Activated T-helper 1 cell treated with Interleukin-2 at 50 U/mL for 16 hours (primary cell): ENCODE data around the gene EPPIN.
"Not testable (repeated sequence)": the region's sequence is repeated elsewhere in the genome, so short reads cannot be mapped to it uniquely, and the experiment has no call there.

ENCODE experiments used
- DNase-seq: peaks from one replicate; pipeline ENCODE4 v3.0.0-alpha.2; 2020; ENCODE audit warnings: low read depth

The EPPIN gene

DNA sequence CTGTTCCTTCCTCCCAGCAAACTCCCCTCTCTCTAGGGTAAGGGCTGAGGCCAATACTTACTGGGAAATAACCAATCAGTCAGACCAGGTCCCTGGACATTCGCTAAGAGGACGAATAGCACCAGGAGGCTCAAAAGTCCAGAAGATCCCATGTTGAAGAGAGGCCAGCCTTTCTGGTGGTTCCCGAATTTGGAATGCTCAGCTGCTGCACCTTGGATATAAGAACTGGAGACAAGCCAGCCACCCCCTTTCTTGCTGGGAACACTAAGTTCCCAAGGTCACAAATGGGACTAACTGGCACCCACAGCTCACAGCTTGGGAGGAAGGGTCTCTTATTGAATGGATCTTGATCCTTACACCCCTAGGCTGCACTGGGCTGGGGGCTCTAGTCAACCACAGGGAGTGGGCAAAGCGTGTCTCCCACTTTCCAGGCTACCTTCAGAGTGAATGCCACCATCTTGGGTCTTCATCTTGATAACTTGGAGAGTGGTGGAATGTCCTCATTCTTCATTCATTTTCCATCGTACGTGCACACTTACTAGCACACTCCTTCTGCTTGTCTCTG lies at the start of gene EPPIN:
EPPIN (minus strand) TSS at position 196 of the 565 bp plus-strand sequence; CDS start at position 152, 44 bp downstream.
- no peak for DNase-seq

DNA sequence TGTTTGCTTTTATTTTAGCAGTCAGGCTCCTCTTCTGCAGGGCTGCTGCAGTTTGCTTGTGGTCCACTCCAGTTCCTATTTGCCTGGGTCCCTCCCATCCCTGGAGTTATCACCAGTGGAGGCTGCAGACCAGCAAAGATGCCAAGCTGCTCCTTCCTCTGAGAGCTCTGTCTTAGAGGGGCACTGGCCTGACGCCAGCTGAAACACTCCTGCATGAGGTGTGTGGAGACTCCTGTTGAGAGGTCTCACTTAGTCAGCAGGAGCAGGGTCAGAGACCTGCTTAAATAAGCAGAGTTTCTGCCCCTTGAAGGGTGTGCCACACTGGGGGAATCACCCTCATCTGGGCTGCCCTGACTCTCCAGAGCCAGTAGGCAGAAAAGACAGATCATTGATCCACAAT lies 48.0 kb upstream of the EPPIN start:
- no peak for DNase-seq

DNA sequence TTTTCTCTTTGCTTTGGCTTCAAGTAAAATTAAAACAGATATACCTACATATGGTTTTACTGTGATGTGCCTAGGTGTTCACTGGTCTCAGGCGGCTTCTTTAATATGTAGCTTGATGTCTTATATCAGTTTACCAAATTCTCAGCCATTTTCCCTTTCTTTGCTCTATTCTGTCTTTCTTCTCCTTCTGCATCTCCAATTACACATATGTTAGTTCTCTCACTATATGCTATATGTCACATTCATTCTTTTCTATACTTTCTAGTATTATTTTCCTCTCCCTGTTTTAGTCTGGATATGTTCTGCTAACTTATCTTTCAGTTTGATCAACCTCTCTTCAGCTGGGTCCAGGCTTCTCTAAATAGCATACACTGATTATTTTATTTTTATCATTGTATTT lies 46.3 kb upstream of the EPPIN start:
- DNase-seq, result no peak

DNA sequence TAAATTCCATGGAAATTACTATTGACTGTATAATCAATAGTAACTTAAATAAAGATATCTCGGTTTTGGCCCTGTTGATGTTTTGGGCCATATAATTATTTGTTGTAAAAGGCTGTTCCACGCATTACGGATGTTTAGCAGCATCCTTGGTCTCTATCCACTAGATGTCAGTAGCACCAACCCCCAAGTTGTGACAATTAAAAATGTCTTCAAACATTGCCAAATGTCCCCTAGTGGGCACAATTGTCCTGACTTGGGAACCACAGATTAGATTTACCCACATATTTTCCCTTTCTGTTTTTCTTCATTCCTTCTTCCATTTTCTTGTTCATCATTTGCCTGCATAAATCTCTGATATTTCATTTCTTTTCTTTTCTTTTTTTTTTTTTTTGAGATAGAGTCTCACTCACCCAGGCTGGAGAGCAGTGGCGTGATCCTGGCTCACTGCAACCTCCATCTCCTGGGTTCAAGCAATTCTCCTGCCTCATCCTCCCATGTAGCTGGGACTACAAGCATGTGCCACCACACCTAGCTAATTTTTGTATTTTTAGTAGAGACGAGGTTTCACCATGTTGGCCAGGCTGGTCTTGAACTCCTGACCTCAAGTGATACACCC lies 45.5 kb upstream of the EPPIN start:
- DNase-seq, result no peak

DNA sequence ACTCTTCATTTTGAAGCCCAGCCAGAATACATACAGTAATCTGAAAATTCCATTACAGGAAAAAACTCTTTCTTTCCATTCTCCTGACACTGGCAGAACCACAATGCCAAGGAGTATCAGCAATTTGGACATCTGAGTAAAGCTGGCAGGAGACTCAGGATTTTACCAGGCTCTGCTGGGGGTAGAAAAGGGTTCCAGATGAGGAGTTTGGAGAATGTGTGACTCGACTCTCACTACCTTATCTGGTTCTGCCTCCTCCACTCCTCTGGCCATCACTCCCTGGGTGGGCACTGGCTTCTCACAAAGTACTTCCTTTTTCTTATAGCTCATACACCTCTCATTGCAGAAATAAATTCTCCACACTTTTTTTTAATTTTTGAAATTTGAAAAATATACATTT lies 42.5 kb upstream of the EPPIN start:
- DNase-seq, result no peak

DNA sequence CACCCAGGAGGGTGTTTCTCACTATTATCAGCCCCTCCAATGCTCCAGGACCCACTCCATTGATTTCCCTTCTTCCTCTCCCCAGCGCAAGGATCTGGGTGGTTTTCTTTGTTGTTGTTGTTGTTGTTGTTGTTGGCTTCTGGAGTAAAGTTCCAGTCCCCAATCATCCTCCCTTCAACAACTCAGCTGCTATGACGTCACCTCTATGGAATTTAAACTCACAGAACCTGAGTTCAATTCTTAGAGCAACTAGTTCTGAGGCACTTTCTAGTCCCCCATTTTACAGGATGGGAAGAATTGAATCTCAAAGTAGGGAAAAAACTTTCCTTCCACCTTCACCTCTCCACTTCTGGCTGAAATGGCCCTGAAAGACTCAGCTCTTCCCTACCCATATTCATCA lies 41.6 kb upstream of the EPPIN start:
- DNase-seq, result no peak

DNA sequence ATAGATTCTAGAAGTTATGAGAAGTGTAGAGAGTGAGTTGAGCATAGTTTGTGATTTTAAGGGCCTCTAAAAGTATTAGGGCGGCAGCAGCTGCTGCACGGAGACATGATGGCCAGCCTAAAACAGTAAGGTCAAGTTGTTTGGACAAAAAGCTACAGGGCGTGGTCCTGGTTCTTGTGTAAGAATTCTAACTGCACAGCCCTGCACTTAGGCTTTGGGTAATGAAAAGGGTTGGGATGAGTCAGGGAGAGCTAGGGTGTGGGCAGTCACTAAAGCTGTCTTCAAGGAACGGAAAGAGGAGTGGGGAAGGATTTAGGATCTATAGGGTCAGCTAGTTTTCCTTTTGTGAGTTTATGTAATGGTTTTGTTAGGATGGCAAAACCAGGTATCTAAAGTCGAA lies 38.8 kb upstream of the EPPIN start:
- DNase-seq, result not testable (repeated sequence)

DNA sequence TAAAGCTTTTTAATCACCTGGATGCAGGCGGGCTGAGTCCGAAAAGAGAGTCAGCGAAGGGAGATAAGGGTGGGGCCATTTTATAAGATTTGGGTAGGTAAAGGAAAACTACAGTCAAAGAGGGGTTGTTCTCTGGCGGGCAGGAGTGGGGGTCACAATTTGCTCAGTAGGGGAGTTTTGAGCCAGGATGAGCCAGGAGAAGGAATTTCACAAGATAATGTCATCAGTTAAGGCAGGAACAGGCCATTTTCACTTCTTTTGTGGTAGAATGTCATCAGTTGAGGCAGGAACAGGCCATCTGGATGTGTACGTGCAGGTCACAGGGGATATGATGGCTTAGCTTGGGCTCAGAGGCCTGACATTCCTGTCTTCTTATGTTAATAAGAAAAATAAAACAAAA lies 37.1 kb upstream of the EPPIN start:
- not testable (repeated sequence) for DNase-seq

DNA sequence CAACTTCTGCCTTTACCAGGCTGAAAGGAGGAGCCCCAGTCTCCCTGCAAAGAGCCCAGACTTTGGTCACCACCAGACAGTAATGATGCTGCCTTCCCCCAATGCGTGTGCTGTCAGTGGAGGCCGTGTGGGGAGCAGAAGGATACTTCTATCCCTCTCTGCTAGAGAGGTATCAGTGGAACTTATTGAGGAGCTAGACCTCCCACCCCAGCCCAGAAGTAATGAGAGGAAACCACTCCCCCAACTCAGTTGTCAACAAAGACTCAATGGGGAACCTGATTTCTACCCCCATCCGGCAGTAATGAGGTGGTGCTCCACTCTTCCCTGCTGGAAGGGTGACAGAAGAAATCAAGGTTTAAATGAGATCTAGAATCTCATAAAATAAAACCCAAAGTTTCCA lies 36.3 kb upstream of the EPPIN start:
- DNase-seq, result no peak

DNA sequence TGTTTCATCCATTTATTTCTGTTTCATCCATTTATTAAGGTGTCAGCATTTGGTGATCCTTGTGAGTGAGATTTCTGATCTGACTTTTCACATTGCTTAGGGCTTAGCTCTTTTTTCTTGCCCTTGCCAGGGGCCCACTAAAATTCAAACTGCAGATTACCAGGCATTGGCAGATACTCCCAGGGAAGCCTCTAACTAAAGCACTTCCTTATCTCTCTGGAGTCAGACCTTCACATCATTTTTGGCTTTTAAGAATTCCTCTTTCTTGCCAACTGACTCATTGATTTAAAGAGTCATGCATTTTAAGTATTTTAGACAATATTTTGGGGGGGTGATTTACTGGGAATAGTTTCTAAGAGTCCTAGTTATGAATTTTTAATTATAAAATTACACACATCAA lies 34.5 kb upstream of the EPPIN start:
- no peak for DNase-seq

DNA sequence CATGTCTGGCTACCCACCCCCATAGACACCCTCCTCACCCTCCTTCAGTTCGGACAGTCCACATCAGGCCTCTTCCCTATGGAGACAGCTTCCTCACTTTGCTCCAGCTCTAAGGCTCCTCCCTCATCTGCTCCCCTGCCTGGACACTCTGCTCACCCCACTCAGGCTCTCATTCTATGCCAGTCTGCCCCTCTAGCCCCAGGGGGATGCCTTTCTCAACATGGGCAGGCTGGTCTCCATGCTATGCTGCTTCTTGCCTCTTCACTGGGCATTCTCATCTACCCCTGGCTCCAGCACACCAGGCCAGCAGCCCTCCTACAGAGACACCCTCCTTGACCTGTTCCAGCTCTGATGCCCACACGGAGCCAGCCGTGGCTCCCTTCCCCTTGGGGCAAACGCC lies 32.0 kb upstream of the EPPIN start, which contains the start of gene WFDC8:
WFDC8 (minus strand) TSS at position 101 of the 400 bp plus-strand sequence; CDS start at position 64, 37 bp downstream.
- DNase-seq, result no peak

DNA sequence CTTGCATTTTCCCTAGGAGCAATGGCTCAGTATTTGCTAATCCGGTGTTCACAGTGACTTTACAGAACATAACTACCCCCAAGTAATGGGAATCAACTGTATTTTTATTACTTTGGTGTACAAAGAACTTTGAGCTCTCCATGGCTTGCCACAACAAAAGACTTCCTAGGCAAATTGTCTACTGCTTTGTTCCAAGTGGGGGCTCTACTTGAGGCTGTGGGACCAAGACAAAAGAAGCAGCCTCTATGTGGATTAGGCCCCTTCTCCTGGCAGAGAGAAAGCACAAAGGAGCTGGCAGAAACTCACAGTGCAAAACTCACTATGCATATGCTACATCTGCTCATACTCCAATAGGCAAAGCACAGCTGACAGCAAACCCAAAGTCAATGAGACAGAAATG lies 31.0 kb upstream of the EPPIN start:
- DNase-seq, result no peak

DNA sequence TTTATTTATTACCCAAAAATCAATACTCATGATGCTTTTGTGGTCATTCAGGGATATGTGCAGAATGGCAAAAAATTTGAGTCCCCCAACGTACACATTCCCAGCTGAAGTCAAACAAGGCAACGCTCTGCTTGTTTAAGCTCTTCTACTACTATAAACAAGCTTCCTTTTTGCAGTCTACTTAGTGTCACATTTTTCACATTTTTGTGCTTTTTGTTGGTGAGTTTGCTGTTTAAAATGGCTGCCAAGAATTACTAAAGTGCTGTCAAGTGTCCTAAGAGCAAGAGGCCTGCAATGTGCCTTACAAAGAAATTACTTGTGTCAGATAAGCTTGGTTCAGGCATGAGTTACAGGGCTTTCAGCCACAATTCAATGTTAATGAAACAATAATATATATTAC lies 29.8 kb upstream of the EPPIN start:
- DNase-seq, result no peak

DNA sequence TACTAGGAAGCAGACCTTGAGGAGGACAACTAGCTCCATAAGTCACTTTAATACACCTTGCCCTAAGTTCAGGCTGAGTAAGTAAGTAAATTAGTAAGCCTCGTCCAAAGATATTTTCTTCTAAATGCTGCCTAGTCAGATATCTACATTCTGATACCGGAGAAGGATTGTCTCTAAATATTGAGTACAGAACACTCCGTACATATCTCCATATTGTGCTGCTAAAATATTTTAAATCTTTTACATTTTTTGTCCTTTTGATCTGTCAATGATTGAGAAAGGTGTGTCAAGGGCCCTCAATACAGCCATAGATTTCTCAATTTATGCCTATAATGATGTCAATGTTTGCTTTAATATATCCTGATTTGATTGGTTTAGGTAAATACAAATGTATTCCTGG lies 28.7 kb upstream of the EPPIN start:
- DNase-seq, result no peak

DNA sequence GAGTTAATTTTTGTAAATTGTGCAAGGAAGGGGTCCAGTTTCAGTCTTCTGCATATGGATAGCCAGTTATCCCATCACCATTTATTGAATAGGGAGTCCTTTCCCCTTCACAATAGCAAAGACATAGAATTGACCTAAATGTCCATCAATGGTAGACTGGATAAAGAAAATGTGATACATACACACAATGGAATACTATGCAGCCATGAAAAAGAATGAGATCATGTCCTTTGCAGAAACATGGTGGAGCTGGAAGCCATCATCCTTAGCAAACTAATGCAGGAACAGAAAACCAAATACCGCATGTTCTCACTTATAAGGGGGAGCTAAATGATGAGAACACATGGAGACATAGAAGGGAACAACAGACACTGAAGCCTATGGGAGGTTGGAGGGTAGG lies 22.4 kb upstream of the EPPIN start:
- not testable (repeated sequence) for DNase-seq

DNA sequence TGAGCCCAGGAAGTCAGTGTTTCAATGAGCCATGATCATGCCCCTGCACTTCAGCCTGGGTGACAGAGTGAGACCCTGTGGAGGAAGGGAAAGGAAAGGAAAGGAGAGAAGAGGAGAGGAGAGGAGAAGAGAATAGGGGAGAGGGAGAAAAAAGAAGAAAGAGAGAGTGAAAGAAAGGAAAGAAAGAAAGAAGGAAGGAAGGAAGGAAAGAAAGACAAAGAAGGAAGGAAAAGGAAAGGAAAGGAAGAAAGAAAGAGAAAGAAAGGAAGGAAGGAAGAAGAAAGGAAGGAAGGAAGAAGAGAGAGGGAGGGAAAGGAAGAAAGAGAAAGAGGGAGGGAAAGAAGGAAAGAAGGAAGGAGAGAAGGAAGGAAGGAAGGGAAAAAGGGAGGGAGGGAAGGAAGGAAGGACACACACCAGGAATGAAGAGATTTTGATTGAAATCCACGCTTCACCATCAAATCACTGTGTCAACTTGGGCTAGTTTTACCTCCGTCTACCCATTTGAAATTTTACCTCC lies 17.6 kb upstream of the EPPIN start:
- DNase-seq, result no peak

DNA sequence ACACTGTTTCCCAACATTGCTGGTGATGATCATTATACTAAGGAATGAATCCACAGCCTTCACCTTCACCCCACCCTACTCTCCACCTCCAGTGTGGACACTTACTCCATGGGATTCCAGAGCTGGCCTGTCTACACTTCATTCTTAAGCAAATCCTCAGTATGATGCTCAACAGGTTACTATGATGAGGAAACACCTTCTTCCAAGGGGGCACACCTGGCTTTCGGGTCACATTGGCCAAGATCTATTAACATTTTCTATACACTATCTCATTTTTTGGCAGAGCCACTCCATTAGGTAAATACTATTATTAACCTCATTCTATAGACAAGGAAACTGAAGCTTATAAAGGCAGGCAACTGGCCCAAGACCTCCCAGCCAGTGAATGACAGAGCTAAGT lies 8.0 kb upstream of the EPPIN start:
- DNase-seq, result no peak

DNA sequence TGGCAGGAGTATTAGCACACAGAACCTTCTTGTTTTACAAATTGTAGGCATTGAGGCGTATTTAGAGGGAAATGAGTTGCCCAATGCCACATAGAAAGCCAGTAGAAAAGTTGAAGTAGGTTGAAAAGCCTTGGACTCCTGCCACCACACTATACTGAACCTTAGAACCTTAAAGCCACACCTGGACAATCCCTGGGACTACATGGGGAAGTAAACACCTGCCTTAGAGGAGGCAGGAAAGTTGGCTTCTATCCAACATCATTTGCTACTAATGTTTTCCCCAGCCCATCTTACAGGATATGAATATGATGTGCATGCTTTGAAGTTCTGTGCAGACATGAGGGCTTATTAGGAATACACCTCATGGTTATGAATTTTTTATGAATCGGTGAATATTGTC lies 5.3 kb upstream of the EPPIN start:
- no peak for DNase-seq

DNA sequence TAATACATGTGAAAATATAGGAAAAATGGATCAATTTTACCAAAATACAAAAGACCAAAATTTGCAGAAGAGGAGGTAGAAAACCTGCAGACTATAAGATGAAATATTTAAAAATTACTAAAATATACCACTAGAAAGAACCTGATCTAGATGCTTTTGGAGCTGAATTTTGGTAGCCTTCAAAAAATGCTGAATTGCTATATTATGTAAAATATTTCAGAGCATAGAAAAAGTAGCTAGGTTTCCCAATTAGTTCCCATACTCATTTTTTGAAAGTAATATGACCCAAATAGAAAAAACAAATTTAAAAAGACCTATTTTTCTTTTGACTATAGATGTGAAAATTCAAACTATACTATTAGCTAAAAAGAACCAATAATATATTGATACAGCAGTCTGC lies 3.6 kb upstream of the EPPIN start:
- no peak for DNase-seq

DNA sequence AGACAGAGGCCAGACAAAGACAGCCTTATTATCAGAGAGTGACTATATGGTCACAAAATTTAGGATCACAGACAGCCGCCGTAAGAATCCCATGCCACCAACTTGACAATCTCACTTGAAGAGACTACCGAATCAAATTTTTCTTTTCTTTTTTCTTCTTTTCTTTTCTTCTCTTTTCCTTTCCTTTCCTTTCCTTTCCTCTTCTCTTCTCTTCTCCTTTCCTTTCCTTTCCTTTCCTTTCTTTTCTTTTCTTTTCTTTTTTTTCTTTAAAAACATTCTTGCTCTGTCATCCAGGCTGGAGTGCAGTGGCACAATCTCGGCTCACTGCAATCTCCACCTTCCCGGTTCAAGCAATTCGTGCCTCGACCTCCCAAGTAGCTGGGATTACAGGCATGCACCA lies 1.2 kb upstream of the EPPIN start:
- no peak for DNase-seq

DNA sequence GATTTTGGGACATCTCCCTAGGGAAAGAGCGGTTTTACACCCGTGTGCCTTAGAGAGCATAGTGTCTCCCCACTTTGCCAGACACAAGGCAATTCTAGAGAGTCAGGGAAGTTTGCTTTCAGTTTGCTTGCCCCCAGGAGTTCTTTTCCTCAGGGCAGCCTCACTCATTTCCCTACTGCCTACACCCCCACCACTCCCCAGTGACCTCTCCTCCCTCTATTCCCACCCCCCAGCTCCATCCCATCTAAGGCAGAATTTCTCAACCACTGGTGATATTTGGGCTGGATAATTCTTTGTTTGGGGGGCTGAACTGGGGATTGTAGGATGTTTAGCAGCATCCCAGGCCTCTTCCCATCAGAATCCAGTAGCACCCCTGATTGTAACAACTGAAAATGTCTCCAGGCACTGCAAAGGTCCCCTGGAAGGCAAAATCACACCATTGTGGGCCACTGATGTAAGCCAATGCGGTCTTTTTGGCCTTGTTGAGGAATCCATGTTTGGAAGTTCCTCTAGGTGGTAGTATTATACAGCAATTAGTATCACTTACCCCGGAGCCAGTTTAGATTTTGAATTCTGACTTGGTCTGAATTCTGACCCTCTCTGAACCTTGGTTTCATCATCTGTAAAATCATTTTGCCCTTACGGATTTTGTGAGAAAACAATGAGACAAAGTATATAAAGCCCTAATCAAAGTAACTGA lies 1.3 kb downstream of the EPPIN start:
- DNase-seq, result no peak

DNA sequence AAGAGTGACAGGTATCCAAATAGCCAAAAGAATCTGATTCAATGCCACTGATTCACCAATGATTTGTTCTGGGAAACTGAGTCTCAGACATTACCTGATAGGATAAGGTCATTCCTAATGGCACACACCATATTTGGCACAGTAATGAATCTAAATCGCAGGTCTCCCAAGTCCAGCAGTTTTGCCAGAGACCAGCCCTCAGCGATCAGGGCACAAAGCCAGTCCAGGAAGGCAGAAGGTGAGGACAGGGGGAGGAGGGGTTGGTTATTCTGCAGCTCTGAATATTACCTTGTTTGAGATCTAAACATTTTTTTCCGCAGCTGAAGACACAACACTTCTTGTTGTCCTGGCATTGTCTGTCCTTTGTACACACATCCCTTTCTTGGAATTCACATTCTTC lies 1.9 kb downstream of the EPPIN start:
- DNase-seq, result no peak

DNA sequence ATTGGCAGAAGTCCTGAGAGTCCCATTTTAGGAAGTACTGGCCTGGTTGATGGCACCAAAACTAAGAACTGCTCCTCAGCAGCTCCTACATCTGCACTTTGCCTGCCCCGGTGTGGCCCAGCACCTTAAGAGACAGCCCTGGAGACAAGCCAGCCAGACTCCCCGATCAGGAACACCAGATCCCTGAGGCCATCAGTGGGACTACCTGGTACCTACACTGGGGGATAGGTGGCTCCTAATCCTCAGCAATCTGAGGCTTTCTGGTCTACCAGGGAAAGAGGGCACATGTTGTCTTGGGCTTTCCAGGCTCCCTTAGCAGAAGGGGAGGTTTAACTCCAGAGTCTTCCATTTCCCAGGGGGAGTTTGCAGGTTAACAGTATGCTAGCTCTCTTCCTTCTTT lies 7.8 kb downstream of the EPPIN start, which contains the start of gene WFDC6:
WFDC6 (minus strand) TSS at position 101 of the 400 bp plus-strand sequence; CDS start at position 26, 75 bp downstream.
- DNase-seq, result no peak
